Fibroblast of skin of abdomen (primary cell): ENCODE results near the gene SLC26A1.
"Not testable (repeated sequence)": the region's sequence is repeated elsewhere in the genome, so short reads cannot be mapped to it uniquely, and the experiment has no call there.

ENCODE experiments used
- DNase-seq: peaks from one replicate; pipeline ENCODE4 v3.0.0-alpha.2; 2013

The SLC26A1 gene

GRCh38 chr4:982814-983213, 10.4 kb downstream of the SLC26A1 start:
- DNase-seq: no peak

GRCh38 chr4:982291-982690, 10.9 kb downstream of the SLC26A1 start:
- no peak for DNase-seq

GRCh38 chr4:978957-979701, 14.1 kb downstream of the SLC26A1 start:
- DNase-seq: peak; percentile 53

GRCh38 chr4:976016-976415, 17.2 kb downstream of the SLC26A1 start:
- not testable (repeated sequence) for DNase-seq

- no peak for DNase-seq
These were observed 18.5 kb downstream of the SLC26A1 start for GRCh38 chr4:974668-975067.

- peak; percentile 84 for DNase-seq
These were observed 19.5 kb downstream of the SLC26A1 start, which contains the start of gene DGKQ for GRCh38 chr4:973431-974397. Gene DGKQ, minus strand, starts transcription at chr4:973569. Its CDS starts 87 bp downstream, at chr4:973482.

- DNase-seq: no peak
These were observed 20.4 kb downstream of the SLC26A1 start for GRCh38 chr4:972651-973424.

GRCh38 chr4:971666-972500, 21.3 kb downstream of the SLC26A1 start:
- no peak for DNase-seq

- no peak for DNase-seq
These were observed 22.2 kb downstream of the SLC26A1 start for GRCh38 chr4:970854-971520.

- DNase-seq: no peak
These were observed 23.0 kb downstream of the SLC26A1 start for GRCh38 chr4:970046-970745.

- no peak for DNase-seq
These were observed 24.4 kb downstream of the SLC26A1 start for GRCh38 chr4:968621-969394.

GRCh38 chr4:968221-968620, 25.0 kb downstream of the SLC26A1 start:
- no peak for DNase-seq

- DNase-seq: no peak
These were observed 25.8 kb downstream of the SLC26A1 start for GRCh38 chr4:967113-968104.

- no peak for DNase-seq
These were observed 26.7 kb downstream of the SLC26A1 start for GRCh38 chr4:966266-967112.

GRCh38 chr4:965766-966134, 27.5 kb downstream of the SLC26A1 start:
- DNase-seq: no peak

- no peak for DNase-seq
These were observed 28.0 kb downstream of the SLC26A1 start for GRCh38 chr4:965048-965765.
